Fibroblast of skin of abdomen (primary cell): ENCODE data around the gene PRDM4.

Source experiments
- DNase-seq: peaks from one replicate; pipeline ENCODE4 v3.0.0-alpha.2; 2013

PRDM4 gene

DNA sequence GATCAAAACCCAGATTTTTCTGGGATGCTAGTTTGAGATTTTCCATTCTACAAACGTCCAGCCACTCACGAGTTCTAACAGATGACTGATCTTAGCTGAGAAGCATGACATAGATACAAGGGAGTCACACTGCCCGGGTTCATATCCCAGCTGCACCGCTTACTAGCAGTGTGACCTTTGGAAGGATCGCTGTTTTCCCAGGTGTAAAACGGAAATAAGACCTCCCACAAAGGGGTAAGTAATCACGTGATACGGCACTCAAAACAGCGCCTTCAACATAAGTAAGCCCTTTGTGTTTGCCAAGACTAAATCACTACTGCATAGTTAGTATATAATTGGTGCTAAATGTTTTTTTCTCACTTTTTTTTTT is 76.0 kb downstream of the PRDM4 start:
- DNase-seq = peak; percentile 16

DNA sequence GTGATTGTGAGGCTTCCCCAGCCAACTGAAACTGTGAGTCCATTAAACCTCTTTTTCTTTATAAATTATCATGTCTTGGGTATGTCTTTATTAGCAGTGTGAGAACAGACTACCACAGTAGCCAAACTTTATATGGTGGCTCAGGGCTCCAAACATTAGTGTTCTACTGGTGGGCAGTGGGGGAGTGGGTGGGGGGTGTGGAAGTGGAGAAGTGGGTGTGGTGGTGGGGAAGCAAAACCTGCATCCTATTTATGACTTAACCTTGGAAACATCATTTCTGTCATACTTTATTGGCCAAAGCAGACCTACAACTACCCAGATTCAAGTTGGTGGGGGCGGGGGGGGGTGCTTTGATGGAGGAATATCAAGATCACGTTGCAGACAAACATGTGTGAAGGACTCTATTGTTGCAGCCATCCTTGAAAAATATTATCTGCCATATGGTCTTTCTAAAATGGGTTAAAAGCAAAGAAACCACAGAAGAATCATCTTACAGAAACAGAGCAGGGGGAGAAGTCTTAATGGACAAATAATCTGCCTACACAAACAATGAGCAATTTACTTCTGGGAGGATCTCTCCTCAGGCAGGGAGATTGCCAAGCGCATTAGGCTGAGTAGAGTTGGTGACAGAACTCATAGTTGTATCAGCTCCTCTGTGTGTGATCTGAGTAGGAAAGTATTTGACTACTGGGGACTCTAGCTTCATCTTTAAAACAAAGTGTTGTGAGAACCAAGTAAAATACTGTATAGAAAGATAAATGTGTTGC is 76.7 kb downstream of the PRDM4 start:
- DNase-seq = peak; percentile 45
